B cell (primary cell): ENCODE results near the gene CRYM. TPM values are rescaled to one million over a fixed set of nuclear protein-coding genes. Genes with fewer than 3 reads are reported as not detected.
"Not testable (repeated sequence)": the region's sequence is repeated elsewhere in the genome, so short reads cannot be mapped to it uniquely, and the experiment has no call there.

ENCODE experiments used
- ATAC-seq: fragments of 200-7000 bp; cut with Tn5 transposase; one replicate; pipeline ENCODE4 v1.10.0; 2021; ENCODE audit warnings: low read depth, mild to moderate bottlenecking, moderate number of reproducible peaks, moderate library complexity
- CTCF ChIA-PET: fragments of 350-600 bp; sonication (Branson Sonifier 250); formaldehyde crosslinking; loops from one replicate; lab custom pipeline; 2021; ENCODE audit warnings: antibody characterized with exemption, inconsistent platforms; lab: Charles Lee
- POLR2A ChIA-PET: fragments of 350-600 bp; sonication (Branson Sonifier 250); formaldehyde crosslinking; loops from one replicate; lab custom pipeline; 2021; ENCODE audit warnings: antibody characterized with exemption; lab: Charles Lee
- DNase-seq: peaks from one replicate; pipeline ENCODE4 v3.0.0; 2013
- H2AFZ ChIP-seq: 2 replicates; pipeline ENCODE4 v1.6.1; 2012; ENCODE audit warnings: mild to moderate bottlenecking, low read depth, low read length; ENCODE audit not compliant: insufficient read depth, poor library complexity, severe bottlenecking
- H3K27ac ChIP-seq, 2 donors: 1 replicate in 1 of 2; 2 replicates in 1 of 2; pipeline ENCODE4 v1.5.1; 2012 to 2013; ENCODE audit warnings: low read length in 2 of 2, mild to moderate bottlenecking in 2 of 2, moderate library complexity in 1 of 2
- H3K27me3 ChIP-seq, 4 experiments: fragments of 200-600 bp in 1 of 4; sonication (generic) in 1 of 4; replicated peaks in 1 of 4; 1 replicate in 2 of 4; 2 replicates in 2 of 4; pipeline versions ENCODE4 v1.6.1 to v1.7.0; 2013 to 2016; ENCODE audit warnings: low read length in 3 of 4, mild to moderate bottlenecking in 2 of 4, mixed read lengths in 1 of 4, moderate library complexity in 1 of 4; ENCODE audit not compliant: insufficient read depth in 4 of 4, control insufficient read depth in 3 of 4; ENCODE audit errors: control extremely low read depth in 1 of 4
- H3K36me3 ChIP-seq, 2 experiments: replicated peaks in 1 of 2; 1 replicate in 1 of 2; 2 replicates in 1 of 2; pipeline versions ENCODE4 v1.6.1 to v1.7.1; 2013; ENCODE audit warnings: low read length in 1 of 2; ENCODE audit not compliant: insufficient read depth in 2 of 2, control insufficient read depth in 1 of 2; ENCODE audit errors: control extremely low read depth in 1 of 2, extremely low read depth in 1 of 2
- H3K4me1 ChIP-seq, 2 donors: fragments of 200-600 bp in 1 of 2; sonication (generic) in 1 of 2; 1 replicate in 1 of 2; 2 replicates in 1 of 2; pipeline versions ENCODE4 v1.5.1 to v1.6.1; 2013 to 2017; ENCODE audit warnings: low read length in 2 of 2; ENCODE audit not compliant: control insufficient read depth in 2 of 2, insufficient read depth in 2 of 2
- H3K4me2 ChIP-seq: replicated peaks from 2 replicates; pipeline ENCODE3; 2012; ENCODE audit warnings: mild to moderate bottlenecking, low read depth, low read length; ENCODE audit not compliant: poor library complexity, severe bottlenecking
- H3K4me3 ChIP-seq, 5 experiments: fragments of 200-600 bp in 1 of 5; sonication (generic) in 1 of 5; 1 replicate in 3 of 5; 2 replicates in 2 of 5; pipeline versions ENCODE4 v1.5.1 to v1.7.0; 2011 to 2016; ENCODE audit warnings: low read length in 4 of 5, mild to moderate bottlenecking in 4 of 5, low read depth in 2 of 5, control low read depth in 1 of 5, moderate library complexity in 1 of 5; ENCODE audit not compliant: insufficient read depth in 1 of 5; ENCODE audit errors: control extremely low read depth in 1 of 5, extremely low read depth in 1 of 5
- H3K79me2 ChIP-seq: fragments of 200-600 bp; sonication (generic); one replicate; pipeline ENCODE4 v1.6.0; 2016; ENCODE audit warnings: low read length; ENCODE audit not compliant: control insufficient read depth, insufficient read depth
- H3K9ac ChIP-seq: fragments of 200-600 bp; sonication (generic); 2 replicates; pipeline ENCODE4 v1.6.1; 2017; ENCODE audit warnings: mild to moderate bottlenecking, low read length, moderate library complexity
- H3K9me3 ChIP-seq, 3 donors: one replicate each; pipeline versions ENCODE4 v1.6.1 to v1.7.1; 2013; ENCODE audit warnings: low read length in 2 of 3; ENCODE audit not compliant: control insufficient read depth in 2 of 3, insufficient read depth in 1 of 3; ENCODE audit errors: control extremely low read depth in 1 of 3
- H4K20me1 ChIP-seq: 2 replicates; pipeline ENCODE4 v1.6.0; 2012; ENCODE audit warnings: mild to moderate bottlenecking, low read length; ENCODE audit not compliant: insufficient read depth, control insufficient read depth, poor library complexity, severe bottlenecking
- H3K27ac Mint-ChIP-seq: one replicate; pipeline ENCODE4 v1.8.0; 2021; ENCODE audit warnings: mixed read lengths
- H3K27me3 Mint-ChIP-seq: one replicate; pipeline ENCODE4 v1.8.0; 2021; ENCODE audit warnings: mixed read lengths
- H3K4me1 Mint-ChIP-seq: one replicate; pipeline ENCODE4 v1.8.0; 2021; ENCODE audit warnings: mixed read lengths
- H3K4me3 Mint-ChIP-seq: one replicate; pipeline ENCODE4 v1.8.0; 2021; ENCODE audit warnings: mixed read lengths
- H3K9me3 Mint-ChIP-seq: one replicate; pipeline ENCODE4 v1.8.0; 2022; ENCODE audit warnings: mixed read lengths; ENCODE audit not compliant: insufficient read depth
- CTCF ChIP-seq: fragments of 200-600 bp; IDR thresholded peaks from one replicate; pipeline ENCODE4 v1.8.0; 2022; ENCODE audit warnings: antibody characterized with exemption, mild to moderate bottlenecking
- EZH2 ChIP-seq: IDR thresholded peaks from 2 replicates; pipeline ENCODE4 v1.6.1; 2012; ENCODE audit warnings: borderline replicate concordance, low read depth, mild to moderate bottlenecking, moderate library complexity, low read length; ENCODE audit not compliant: insufficient read depth, poor library complexity, severe bottlenecking
- WGBS: methylation state at CpG from one replicate; pipeline ENCODE4 v1.1.5; 2013; ENCODE audit warnings: missing lambda C conversion rate; ENCODE audit not compliant: insufficient coverage; 5-methylcytosine and 5-hydroxymethylcytosine counted together
- intact Hi-C: fragments of 100-400 bp; cut with micrococcal nuclease; formaldehyde crosslinking; loops from one replicate; pipeline ENCODE4 v1.10.0; 2022
- polyA plus RNA-seq: library from polyadenylated mRNA; depleted of rRNA; stranded (reverse); fragments of >200 nt; gene quantifications from 2 replicates; pipeline ENCODE4 v1.2.3, GENCODE V29; 2012
- total RNA-seq, 2 donors: library from RNA; stranded (reverse); fragments of 120-200 nt in 1 of 2; gene quantifications; 1 replicate in 1 of 2; 2 replicates in 1 of 2; pipeline versions ENCODE4 v1.2.3 to v1.2.4, GENCODE V29; 2013 to 2022

CRYM gene
- total and polyA plus RNA-seq, 2 donors (not counting 1 experiment from before 2014, with no cell fraction given): 3.3 to 8.2 TPM

- ATAC-seq (no peak), DNase-seq (peak; percentile 20)
- Histone ChIP-seq H3K27ac (no peak overlapping the region), H3K4me3 (no peak overlapping the region), H4K20me1 (no peaks in the 10 kb centered on the region), H3K9me3 (no peaks in the 10 kb centered on the region), H3K36me3 (no peaks in the 10 kb centered on the region), H3K4me2 (peak overlapping the region; percentile 48), H3K4me1 (peaks cover 12 to 14% of the 10 kb centered on the region in 2 donors), H2AFZ (no peak overlapping the region), H3K27me3 (peaks cover 0 to 7% (median 1%) of the 10 kb centered on the region in 4 experiments), H3K79me2 (no peaks in the 10 kb centered on the region), H3K9ac (no peak overlapping the region)
- H3K4me1 Mint-ChIP-seq: peaks cover 16% of the 10 kb centered on the region
- H3K27ac Mint-ChIP-seq: no peak overlapping the region
- peaks cover 34% of the 10 kb centered on the region for H3K27me3 Mint-ChIP-seq
- ChIA-PET POLR2A (no interaction called here), CTCF (no interaction called here)
- intact Hi-C loops: no loop called here
- TF ChIP-seq CTCF (no peak), EZH2 (no peak)
- no peaks in the 10 kb centered on the region for H3K9me3 Mint-ChIP-seq
- peak overlapping the region; percentile 15 for H3K4me3 Mint-ChIP-seq
- WGBS: 39% methylated on average over 11 of the region's 15 CpGs
These were observed 27.8 kb downstream of the CRYM start for GRCh38 chr16:21250072-21250923.

DNA sequence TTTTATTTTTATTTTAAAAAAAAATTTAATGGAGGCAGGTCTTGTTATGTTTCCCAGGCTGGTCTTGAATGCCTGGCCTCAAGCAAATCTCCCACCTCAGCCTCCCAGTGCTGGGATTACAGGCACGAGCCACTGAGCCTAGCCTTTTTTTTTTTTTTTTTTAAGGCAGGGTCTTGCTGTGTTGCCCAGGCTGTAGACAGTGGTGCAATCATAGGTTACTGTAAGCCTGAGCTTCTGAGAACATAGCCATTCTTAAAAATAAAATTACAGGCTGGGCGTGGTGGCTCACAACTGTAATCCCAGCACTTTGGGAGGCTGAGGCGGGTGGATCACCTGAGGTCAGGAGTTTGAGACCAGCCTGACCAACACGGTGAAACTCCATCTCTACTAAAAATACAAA, 29.9 kb downstream of the CRYM start:
- H3K36me3 ChIP-seq, H3K4me2 ChIP-seq, H3K27ac ChIP-seq, POLR2A ChIA-PET, H3K4me3 Mint-ChIP-seq, H3K27ac Mint-ChIP-seq, H2AFZ ChIP-seq, CTCF ChIA-PET, H3K9me3 ChIP-seq, intact Hi-C loops, DNase-seq, H3K9me3 Mint-ChIP-seq, H4K20me1 ChIP-seq, H3K79me2 ChIP-seq, H3K9ac ChIP-seq, H3K27me3 ChIP-seq, ATAC-seq, H3K4me3 ChIP-seq: not testable (repeated sequence)
- Mint-ChIP-seq H3K27me3 (peaks cover 27% of the 10 kb centered on the region), H3K4me1 (peaks cover 13% of the 10 kb centered on the region)
- peaks cover 12 to 14% of the 10 kb centered on the region in 2 donors for H3K4me1 ChIP-seq
- WGBS: 83% methylated on average over 1 of the region's 4 CpGs
